ENCODE measurements around the gene SH3TC1. TPM values are rescaled to one million over a fixed set of nuclear protein-coding genes. Genes with fewer than 3 reads are reported as not detected.

The SH3TC1 gene
- total RNA-seq, 1 donor from 2014 or later = 50.6 TPM

DNA sequence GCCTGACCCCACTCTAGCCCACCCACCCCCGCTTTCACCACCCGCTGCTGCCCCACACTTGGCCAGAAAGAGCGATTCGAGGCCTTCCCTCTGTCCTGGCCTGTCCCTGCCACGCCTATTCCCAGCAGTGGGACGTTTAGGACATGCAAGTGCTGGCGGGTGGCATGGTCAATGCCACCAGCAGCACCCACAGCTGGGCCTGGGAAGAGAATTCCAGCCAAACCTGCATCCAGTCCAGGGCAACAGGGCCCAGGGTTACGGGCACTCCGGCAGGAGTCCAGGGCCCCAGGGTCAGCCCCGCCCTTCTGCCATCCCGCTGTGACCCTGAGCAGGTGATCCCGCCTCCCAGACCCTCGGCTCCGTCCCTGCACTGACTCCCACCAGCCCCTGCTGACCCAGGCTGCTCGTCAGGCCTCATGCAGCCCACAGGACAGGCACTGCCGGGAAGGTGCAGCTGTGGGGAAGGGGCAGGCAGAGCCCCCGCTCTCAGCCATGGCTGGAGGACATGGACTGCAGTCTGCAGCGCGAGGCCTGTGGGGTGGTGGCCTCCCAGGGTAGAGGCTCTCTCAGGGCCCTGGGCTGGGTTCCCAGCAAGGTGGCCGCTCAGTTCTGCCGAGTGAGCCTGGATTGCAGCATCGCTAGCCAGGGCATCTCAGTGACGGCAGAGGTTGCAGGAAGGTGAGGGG, 63.7 kb downstream of the SH3TC1 start:
- TF ChIP-seq, protein P1, sequence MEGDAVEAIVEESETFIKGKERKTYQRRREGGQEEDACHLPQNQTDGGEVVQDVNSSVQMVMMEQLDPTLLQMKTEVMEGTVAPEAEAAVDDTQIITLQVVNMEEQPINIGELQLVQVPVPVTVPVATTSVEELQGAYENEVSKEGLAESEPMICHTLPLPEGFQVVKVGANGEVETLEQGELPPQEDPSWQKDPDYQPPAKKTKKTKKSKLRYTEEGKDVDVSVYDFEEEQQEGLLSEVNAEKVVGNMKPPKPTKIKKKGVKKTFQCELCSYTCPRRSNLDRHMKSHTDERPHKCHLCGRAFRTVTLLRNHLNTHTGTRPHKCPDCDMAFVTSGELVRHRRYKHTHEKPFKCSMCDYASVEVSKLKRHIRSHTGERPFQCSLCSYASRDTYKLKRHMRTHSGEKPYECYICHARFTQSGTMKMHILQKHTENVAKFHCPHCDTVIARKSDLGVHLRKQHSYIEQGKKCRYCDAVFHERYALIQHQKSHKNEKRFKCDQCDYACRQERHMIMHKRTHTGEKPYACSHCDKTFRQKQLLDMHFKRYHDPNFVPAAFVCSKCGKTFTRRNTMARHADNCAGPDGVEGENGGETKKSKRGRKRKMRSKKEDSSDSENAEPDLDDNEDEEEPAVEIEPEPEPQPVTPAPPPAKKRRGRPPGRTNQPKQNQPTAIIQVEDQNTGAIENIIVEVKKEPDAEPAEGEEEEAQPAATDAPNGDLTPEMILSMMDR (IDR thresholded peaks at IDR 0.05) = no peak
- TF ChIP-seq POLR2A (IDR thresholded peaks at IDR 0.05) (no peak), POLR2AphosphoS5 (IDR thresholded peaks at IDR 0.05; ENCODE audit: insufficient read depth in 1 of 2, low read depth in 1 of 2) (no peak)
- no peaks in the 10 kb centered on the region for H3K4me1 ChIP-seq

DNA sequence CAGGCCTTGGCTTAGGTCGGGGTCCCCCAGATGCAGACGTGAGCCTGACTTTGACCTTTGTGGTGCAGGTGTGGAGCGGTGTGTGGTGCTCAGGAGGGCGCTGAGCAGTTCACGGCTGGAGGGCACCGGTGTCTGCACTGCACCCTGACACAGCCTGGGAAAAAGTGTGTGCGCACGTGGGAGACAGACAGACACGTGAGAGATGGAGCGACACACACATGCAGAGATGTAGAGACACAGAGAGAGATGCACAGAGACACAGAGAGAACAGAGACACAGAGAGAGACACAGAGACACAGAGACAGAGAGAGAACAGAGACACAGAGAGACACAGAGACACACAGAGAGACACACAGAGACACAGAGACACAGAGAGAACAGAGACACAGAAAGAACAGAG, 64.3 kb downstream of the SH3TC1 start:
- no peak for DNase-seq (ENCODE audit: extremely low spot score in 2 of 2)
- TF ChIP-seq, protein P1 (IDR thresholded peaks at IDR 0.05) = no peak
- TF ChIP-seq POLR2A (IDR thresholded peaks at IDR 0.05) (no peak), POLR2AphosphoS5 (IDR thresholded peaks at IDR 0.05; ENCODE audit: insufficient read depth in 1 of 2, low read depth in 1 of 2) (no peak)
- Histone ChIP-seq H3K4me3 (no peak overlapping the region), H3K4me1 (no peaks in the 10 kb centered on the region), H3K27ac (no peak overlapping the region), H3K36me3 (no peaks in the 10 kb centered on the region), H3K9me3 (no peaks in the 10 kb centered on the region), H3K27me3 (no peaks in the 10 kb centered on the region)
- intact Hi-C loops (cut with DNase I) = no loop called here

More for the DNA sequence above, 63.7 kb downstream of the SH3TC1 start:
- H3K9me3 ChIP-seq = no peaks in the 10 kb centered on the region
- no peak overlapping the region for H3K4me3 ChIP-seq
- no peaks in the 10 kb centered on the region for H3K27me3 ChIP-seq
- H3K27ac ChIP-seq = no peak overlapping the region
- intact Hi-C loops (cut with DNase I) = no loop called here
- H3K36me3 ChIP-seq = no peaks in the 10 kb centered on the region
- no peak for DNase-seq (ENCODE audit: extremely low spot score in 2 of 2)

DNA sequence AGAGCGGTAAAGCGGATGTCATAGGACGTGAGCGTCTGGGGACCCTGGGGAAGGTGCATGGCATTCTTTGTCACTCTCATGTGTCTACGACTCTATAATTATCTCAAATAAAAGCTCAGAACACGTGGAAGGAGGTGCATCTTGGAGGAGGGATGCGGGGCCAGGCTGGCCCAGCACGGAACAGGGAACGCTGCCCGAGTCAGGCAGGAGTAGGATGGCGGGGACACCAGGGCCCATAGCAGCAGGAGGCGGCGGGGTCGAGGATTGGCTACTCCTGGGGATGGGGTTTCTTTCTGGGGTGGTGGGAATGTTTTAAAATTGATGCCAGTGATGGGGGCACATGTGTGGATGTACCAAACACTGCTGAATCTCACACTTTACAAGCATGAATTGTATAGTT, 65.0 kb downstream of the SH3TC1 start:
- intact Hi-C loops (cut with DNase I) = no loop called here
- H3K27me3 ChIP-seq = no peaks in the 10 kb centered on the region
- H3K36me3 ChIP-seq = no peaks in the 10 kb centered on the region
- DNase-seq (ENCODE audit: extremely low spot score in 2 of 2) = no peak
- no peak overlapping the region for H3K27ac ChIP-seq
- H3K4me1 ChIP-seq = no peaks in the 10 kb centered on the region
- no peak overlapping the region for H3K4me3 ChIP-seq
- TF ChIP-seq POLR2A (IDR thresholded peaks at IDR 0.05) (no peak), POLR2AphosphoS5 (IDR thresholded peaks at IDR 0.05; ENCODE audit: insufficient read depth in 1 of 2, low read depth in 1 of 2) (no peak)
- TF ChIP-seq, protein P1 (IDR thresholded peaks at IDR 0.05) = no peak
- H3K9me3 ChIP-seq = no peaks in the 10 kb centered on the region

DNA sequence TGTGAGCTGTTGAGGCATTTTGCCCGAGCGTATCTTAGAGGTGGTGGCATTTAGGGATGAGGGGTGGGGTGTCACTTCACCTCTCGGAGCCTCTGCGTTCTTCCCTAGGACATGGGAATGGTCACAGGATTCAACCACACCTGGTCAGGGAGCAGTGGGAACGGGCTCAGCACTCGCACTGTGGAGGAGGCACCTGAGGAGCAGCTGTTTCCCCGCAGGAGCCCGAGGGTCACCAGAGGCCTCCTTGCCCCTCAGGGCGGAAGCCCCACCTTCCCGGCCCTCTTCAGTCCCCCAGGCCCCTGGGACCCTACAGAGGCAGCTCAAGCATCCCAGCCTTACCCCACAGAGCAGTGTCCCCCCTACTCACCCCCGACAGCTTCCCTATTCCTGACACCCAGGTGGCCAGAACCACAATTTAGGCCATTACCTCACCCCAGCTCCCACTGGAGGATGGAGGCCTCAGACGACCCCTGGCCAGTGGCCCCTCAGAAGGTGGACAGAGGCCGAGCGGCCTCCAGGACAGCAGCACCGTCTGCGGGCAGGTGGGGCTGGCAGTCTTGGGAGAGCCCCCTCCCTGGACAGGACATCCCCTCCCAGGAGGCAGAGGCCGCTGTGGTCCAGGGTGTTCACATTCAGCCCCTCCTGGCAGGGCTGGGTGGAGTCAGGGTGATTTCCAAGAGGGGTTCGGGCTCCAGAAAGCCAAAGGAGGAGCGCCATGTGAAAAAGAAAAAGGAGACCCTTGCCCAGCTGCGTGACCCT, 66.3 kb downstream of the SH3TC1 start:
- no peak for DNase-seq (ENCODE audit: extremely low spot score in 2 of 2)
- intact Hi-C loops (cut with DNase I) = no loop called here
- no peak for TF ChIP-seq POLR2AphosphoS5 (IDR thresholded peaks at IDR 0.05; ENCODE audit: insufficient read depth in 1 of 2, low read depth in 1 of 2)
- no peak for TF ChIP-seq POLR2A (IDR thresholded peaks at IDR 0.05)
- TF ChIP-seq, protein P1 (IDR thresholded peaks at IDR 0.05) = no peak

DNA sequence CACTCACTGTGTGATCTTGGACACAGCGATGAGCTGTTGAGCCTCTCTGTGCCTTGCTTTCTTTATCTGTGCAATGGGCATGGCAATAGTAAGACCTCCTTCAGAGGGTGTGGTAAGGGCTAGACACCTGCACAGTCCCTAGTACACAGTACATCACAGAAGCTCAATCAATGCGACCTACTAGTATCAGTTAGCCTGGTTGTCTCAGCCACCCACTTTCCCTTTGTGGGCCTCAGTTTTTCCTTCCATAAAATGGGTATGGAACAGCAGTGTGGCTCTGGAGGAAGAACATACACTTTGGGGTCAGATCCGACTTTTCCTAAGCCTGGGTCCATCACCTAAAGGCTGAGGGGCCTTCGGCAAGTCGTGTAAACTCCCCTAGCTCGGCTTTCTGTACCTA, 67.0 kb downstream of the SH3TC1 start:
- intact Hi-C loops (cut with DNase I) = no loop called here
- no peaks in the 10 kb centered on the region for H3K36me3 ChIP-seq
- no peak for DNase-seq (ENCODE audit: extremely low spot score in 2 of 2)

More for the DNA sequence above, 66.3 kb downstream of the SH3TC1 start:
- H3K27me3 ChIP-seq = no peaks in the 10 kb centered on the region
- no peak overlapping the region for H3K27ac ChIP-seq
- no peaks in the 10 kb centered on the region for H3K36me3 ChIP-seq
- peaks cover 4% of the 10 kb centered on the region for H3K4me1 ChIP-seq
- H3K4me3 ChIP-seq = no peak overlapping the region
- H3K9me3 ChIP-seq = no peaks in the 10 kb centered on the region

More for the DNA sequence above, 67.0 kb downstream of the SH3TC1 start:
- TF ChIP-seq POLR2AphosphoS5 (IDR thresholded peaks at IDR 0.05; ENCODE audit: insufficient read depth in 1 of 2, low read depth in 1 of 2) (no peak), POLR2A (IDR thresholded peaks at IDR 0.05) (no peak)
- TF ChIP-seq, protein P1 (IDR thresholded peaks at IDR 0.05) = no peak
- Histone ChIP-seq H3K9me3 (no peaks in the 10 kb centered on the region), H3K27ac (no peak overlapping the region), H3K27me3 (no peaks in the 10 kb centered on the region), H3K4me1 (peaks cover 10% of the 10 kb centered on the region), H3K4me3 (no peak overlapping the region)

Data from vagina (tissue), 2 donors.